Measurements from ENCODE around the gene RBM24. TPM values are rescaled to one million over a fixed set of nuclear protein-coding genes. Genes with fewer than 3 reads are reported as not detected.
"Not testable (repeated sequence)": the region's sequence is repeated elsewhere in the genome, so short reads cannot be mapped to it uniquely, and the experiment has no call there.

RBM24 gene
- total RNA-seq, 2 experiments from 2014 or later, result not detected

- H3K4me3 Mint-ChIP-seq, result no peak overlapping the region
- DNase-seq, result no peak
- no peaks in the 10 kb centered on the region for H3K36me3 Mint-ChIP-seq
- peaks cover 7% of the 10 kb centered on the region for H3K27me3 Mint-ChIP-seq
- no peaks in the 10 kb centered on the region for H3K4me1 Mint-ChIP-seq
- no peaks in the 10 kb centered on the region for H3K9me3 Mint-ChIP-seq
- no peak overlapping the region for H3K27ac Mint-ChIP-seq
Observed at GRCh38 chr6:17303444-17303843, 22.3 kb downstream of the RBM24 start.

GRCh38 chr6:17305219-17306001 lies 24.2 kb downstream of the RBM24 start:
- no peaks in the 10 kb centered on the region for H3K36me3 Mint-ChIP-seq
- no peak overlapping the region for H3K27ac Mint-ChIP-seq
- no peak overlapping the region for H3K4me3 Mint-ChIP-seq
- DNase-seq, result no peak
- no peaks in the 10 kb centered on the region for H3K4me1 Mint-ChIP-seq
- H3K9me3 Mint-ChIP-seq, result no peaks in the 10 kb centered on the region
- H3K27me3 Mint-ChIP-seq, result peaks cover 7% of the 10 kb centered on the region

- no peak for DNase-seq
- Mint-ChIP-seq H3K4me1 (no peaks in the 10 kb centered on the region), H3K36me3 (no peaks in the 10 kb centered on the region), H3K4me3 (no peak overlapping the region), H3K9me3 (no peaks in the 10 kb centered on the region), H3K27ac (no peak overlapping the region), H3K27me3 (peaks cover 3% of the 10 kb centered on the region)
Observed at GRCh38 chr6:17311595-17312311, 30.6 kb downstream of the RBM24 start.

GRCh38 chr6:17313238-17313637 lies 32.1 kb downstream of the RBM24 start:
- H3K36me3 Mint-ChIP-seq, H3K4me1 Mint-ChIP-seq, H3K27me3 Mint-ChIP-seq, H3K9me3 Mint-ChIP-seq, H3K4me3 Mint-ChIP-seq, H3K27ac Mint-ChIP-seq, DNase-seq: not testable (repeated sequence)

- Mint-ChIP-seq H3K27ac (no peak overlapping the region), H3K4me3 (no peak overlapping the region)
Observed at GRCh38 chr6:17313971-17314370, 32.8 kb downstream of the RBM24 start.

GRCh38 chr6:17315262-17315661 lies 34.1 kb downstream of the RBM24 start:
- Mint-ChIP-seq H3K4me3 (no peak overlapping the region), H3K4me1 (no peaks in the 10 kb centered on the region), H3K27me3 (peaks cover 3% of the 10 kb centered on the region), H3K36me3 (no peaks in the 10 kb centered on the region), H3K27ac (no peak overlapping the region), H3K9me3 (no peaks in the 10 kb centered on the region)
- no peak for DNase-seq

More at GRCh38 chr6:17313971-17314370, 32.8 kb downstream of the RBM24 start:
- Mint-ChIP-seq H3K27me3 (peaks cover 3% of the 10 kb centered on the region), H3K4me1 (no peaks in the 10 kb centered on the region), H3K9me3 (no peaks in the 10 kb centered on the region), H3K36me3 (no peaks in the 10 kb centered on the region)
- DNase-seq, result no peak

- Mint-ChIP-seq H3K4me3 (no peak overlapping the region), H3K27me3 (no peaks in the 10 kb centered on the region), H3K27ac (no peak overlapping the region), H3K36me3 (no peaks in the 10 kb centered on the region), H3K4me1 (no peaks in the 10 kb centered on the region), H3K9me3 (no peaks in the 10 kb centered on the region)
- no peak for DNase-seq
Observed at GRCh38 chr6:17318435-17319165, 37.4 kb downstream of the RBM24 start.

GRCh38 chr6:17320266-17320665 lies 39.1 kb downstream of the RBM24 start:
- H3K36me3 Mint-ChIP-seq, H3K27me3 Mint-ChIP-seq, H3K4me3 Mint-ChIP-seq, H3K27ac Mint-ChIP-seq, H3K4me1 Mint-ChIP-seq, H3K9me3 Mint-ChIP-seq, DNase-seq: not testable (repeated sequence)

- H3K27ac Mint-ChIP-seq, result no peak overlapping the region
- H3K9me3 Mint-ChIP-seq, result peaks cover 11% of the 10 kb centered on the region
- no peaks in the 10 kb centered on the region for H3K36me3 Mint-ChIP-seq
- H3K4me1 Mint-ChIP-seq, result no peaks in the 10 kb centered on the region
- DNase-seq, result no peak
- no peaks in the 10 kb centered on the region for H3K27me3 Mint-ChIP-seq
- H3K4me3 Mint-ChIP-seq, result no peak overlapping the region
Observed at GRCh38 chr6:17331238-17331637, 50.1 kb downstream of the RBM24 start.

GRCh38 chr6:17334265-17334664 lies 53.1 kb downstream of the RBM24 start:
- no peak for DNase-seq
- no peaks in the 10 kb centered on the region for H3K4me1 Mint-ChIP-seq
- H3K36me3 Mint-ChIP-seq, result no peaks in the 10 kb centered on the region
- H3K9me3 Mint-ChIP-seq, result peaks cover 11% of the 10 kb centered on the region
- H3K4me3 Mint-ChIP-seq, result no peak overlapping the region
- peaks cover 3% of the 10 kb centered on the region for H3K27me3 Mint-ChIP-seq
- no peak overlapping the region for H3K27ac Mint-ChIP-seq

- H3K36me3 Mint-ChIP-seq, result no peaks in the 10 kb centered on the region
- peaks cover 3% of the 10 kb centered on the region for H3K27me3 Mint-ChIP-seq
- peaks cover under 1% of the 10 kb centered on the region for H3K9me3 Mint-ChIP-seq
- H3K4me1 Mint-ChIP-seq, result no peaks in the 10 kb centered on the region
- no peak overlapping the region for H3K4me3 Mint-ChIP-seq
- DNase-seq, result no peak
- H3K27ac Mint-ChIP-seq, result no peak overlapping the region
Observed at GRCh38 chr6:17336425-17336824, 55.3 kb downstream of the RBM24 start.

GRCh38 chr6:17339308-17339670 lies 58.1 kb downstream of the RBM24 start:
- Mint-ChIP-seq H3K36me3 (no peaks in the 10 kb centered on the region), H3K27me3 (peaks cover 12% of the 10 kb centered on the region), H3K4me3 (no peak overlapping the region), H3K4me1 (no peaks in the 10 kb centered on the region), H3K27ac (no peak overlapping the region), H3K9me3 (no peaks in the 10 kb centered on the region)
- no peak for DNase-seq

- Mint-ChIP-seq H3K36me3 (no peaks in the 10 kb centered on the region), H3K9me3 (no peaks in the 10 kb centered on the region)
- DNase-seq, result no peak
Observed at GRCh38 chr6:17341117-17341805, 60.1 kb downstream of the RBM24 start.

GRCh38 chr6:17341891-17342290 lies 60.7 kb downstream of the RBM24 start:
- no peaks in the 10 kb centered on the region for H3K9me3 Mint-ChIP-seq
- no peaks in the 10 kb centered on the region for H3K36me3 Mint-ChIP-seq
- H3K27me3 Mint-ChIP-seq, result peaks cover 12% of the 10 kb centered on the region
- H3K4me3 Mint-ChIP-seq, result no peak overlapping the region
- H3K27ac Mint-ChIP-seq, result no peak overlapping the region
- no peak for DNase-seq
- no peaks in the 10 kb centered on the region for H3K4me1 Mint-ChIP-seq

More at GRCh38 chr6:17341117-17341805, 60.1 kb downstream of the RBM24 start:
- no peaks in the 10 kb centered on the region for H3K4me1 Mint-ChIP-seq
- H3K27me3 Mint-ChIP-seq, result peaks cover 12% of the 10 kb centered on the region
- H3K4me3 Mint-ChIP-seq, result no peak overlapping the region
- H3K27ac Mint-ChIP-seq, result no peak overlapping the region

GRCh38 chr6:17343215-17343614 lies 62.1 kb downstream of the RBM24 start:
- Mint-ChIP-seq H3K27ac (no peak overlapping the region), H3K27me3 (peaks cover 9% of the 10 kb centered on the region), H3K36me3 (no peaks in the 10 kb centered on the region), H3K9me3 (no peaks in the 10 kb centered on the region), H3K4me3 (no peak overlapping the region), H3K4me1 (no peaks in the 10 kb centered on the region)
- no peak for DNase-seq
